SK-N-SH (cell line): ENCODE data around the gene RET. TPM values are rescaled to one million over a fixed set of nuclear protein-coding genes. Genes with fewer than 3 reads are reported as not detected.

Experiments
- CTCF ChIA-PET: fragments of 300-600, 350-600 bp; formaldehyde crosslinking; extraction: SDS; loops from one replicate; lab custom pipeline; 2021; lab: Yijun Ruan, JAX
- POLR2A ChIA-PET: fragments of 350-600 bp; sonication (Branson Sonifier 250); formaldehyde crosslinking; extraction: SDS; loops from one replicate; lab custom pipeline; 2020; ENCODE audit warnings: antibody characterized with exemption, inconsistent platforms; lab: Yijun Ruan, JAX
- DNase-seq: peaks from one replicate; pipeline ENCODE4 v3.0.0; 2012
- H2AFZ ChIP-seq: fragments of 200-600 bp; sonication (generic); 2 replicates; pipeline ENCODE4 v1.8.1; 2016; ENCODE audit warnings: antibody characterized with exemption, mild to moderate bottlenecking, low read depth
- H3F3A ChIP-seq: fragments of 200-600 bp; sonication (generic); replicated peaks from 2 replicates; pipeline ENCODE3; 2016; ENCODE audit warnings: antibody characterized with exemption, mild to moderate bottlenecking; ENCODE audit not compliant: insufficient read depth
- H3K27ac ChIP-seq, 2 experiments: fragments of 200-500 bp in 1 of 2; fragments of 200-600 bp in 1 of 2; sonication (Bioruptor generic) in 1 of 2; sonication (generic), shearing (Covaris generic) in 1 of 2; 2 replicates each; pipeline versions ENCODE4 v1.5.1 to v1.6.1; 2014 to 2016; ENCODE audit warnings: low read depth in 2 of 2, inconsistent platforms in 1 of 2, low read length in 1 of 2, mild to moderate bottlenecking in 1 of 2, mixed read lengths in 1 of 2
- H3K27me3 ChIP-seq: fragments of 200-600 bp; sonication (generic), shearing (Covaris generic); 2 replicates; pipeline ENCODE4 v1.6.1; 2016; ENCODE audit warnings: mixed run types; ENCODE audit not compliant: insufficient read depth
- H3K36me3 ChIP-seq, 2 experiments: fragments of 200-500 bp in 1 of 2; fragments of 200-600 bp in 1 of 2; sonication (Bioruptor generic) in 1 of 2; sonication (generic) in 1 of 2; replicated peaks in 1 of 2; 2 replicates each; pipeline versions ENCODE3 to v1.5.1; 2014 to 2016; ENCODE audit warnings: low read length in 1 of 2, mild to moderate bottlenecking in 1 of 2; ENCODE audit not compliant: insufficient read depth in 2 of 2, control insufficient read depth in 1 of 2
- H3K4me1 ChIP-seq, 2 experiments: fragments of 200-500 bp in 1 of 2; fragments of 200-600 bp in 1 of 2; sonication (Bioruptor generic) in 1 of 2; sonication (generic), shearing (Covaris generic) in 1 of 2; 2 replicates each; pipeline versions ENCODE4 v1.5.1 to v1.6.1; 2014 to 2016; ENCODE audit warnings: low read depth in 1 of 2, low read length in 1 of 2, mixed run types in 1 of 2; ENCODE audit not compliant: insufficient read depth in 2 of 2, control insufficient read depth in 1 of 2
- H3K4me2 ChIP-seq: fragments of 200-600 bp; sonication (generic), shearing (Covaris generic); 2 replicates; pipeline ENCODE4 v1.6.1; 2017; ENCODE audit warnings: mixed run types
- H3K4me3 ChIP-seq, 2 experiments: fragments of 200-500 bp in 1 of 2; fragments of 200-600 bp in 1 of 2; sonication (Bioruptor generic) in 1 of 2; sonication (generic), shearing (Covaris generic) in 1 of 2; 2 replicates each; pipeline versions ENCODE4 v1.5.1 to v1.8.1; 2014 to 2016; ENCODE audit warnings: low read depth in 2 of 2, inconsistent platforms in 1 of 2, low read length in 1 of 2, mild to moderate bottlenecking in 1 of 2, mixed read lengths in 1 of 2, moderate library complexity in 1 of 2
- H3K79me2 ChIP-seq: fragments of 200-600 bp; sonication (generic); 2 replicates; pipeline ENCODE4 v1.8.1; 2017; ENCODE audit warnings: mild to moderate bottlenecking; ENCODE audit not compliant: insufficient read depth
- H3K9ac ChIP-seq: fragments of 200-600 bp; sonication (generic); 2 replicates; pipeline ENCODE4 v1.6.1; 2017; ENCODE audit warnings: mixed run types
- H3K9me2 ChIP-seq: fragments of 200-600 bp; sonication (generic); 2 replicates; pipeline ENCODE4 v1.6.1; 2017; ENCODE audit warnings: mixed run types
- H3K9me3 ChIP-seq: fragments of 200-600 bp; sonication (generic); 2 replicates; pipeline ENCODE4 v1.6.1; 2017; ENCODE audit warnings: mixed run types, mild to moderate bottlenecking, moderate library complexity
- H4K20me1 ChIP-seq: fragments of 200-600 bp; sonication (generic); 2 replicates; pipeline ENCODE4 v1.6.1; 2017; ENCODE audit warnings: mild to moderate bottlenecking, mixed run types; ENCODE audit not compliant: insufficient read depth
- CHD2 ChIP-seq: fragments of 150-350 bp; IDR thresholded peaks from 2 replicates; pipeline ENCODE4 v1.6.1; 2018; ENCODE audit warnings: low read length; ENCODE audit not compliant: partially characterized antibody
- ELF1 ChIP-seq: IDR thresholded peaks from 2 replicates; pipeline ENCODE4 v1.4.0; 2012
- EP300 ChIP-seq, 2 experiments: IDR thresholded peaks; 2 replicates each; pipeline versions ENCODE4 v1.4.0 to v1.6.1; 2012; ENCODE audit warnings: borderline replicate concordance in 1 of 2, low read depth in 1 of 2, low read length in 1 of 2
- FOXJ3 ChIP-seq: sonication (generic); formaldehyde crosslinking; IDR thresholded peaks from 2 replicates; pipeline ENCODE4 v1.5.1; 2020; ENCODE audit warnings: mild to moderate bottlenecking, missing genetic modification reagents
- GATA2 ChIP-seq: sonication (generic); formaldehyde crosslinking; IDR thresholded peaks from 2 replicates; pipeline ENCODE4 v1.5.0; 2020; ENCODE audit warnings: mild to moderate bottlenecking, missing genetic modification reagents
- SIN3A ChIP-seq: IDR thresholded peaks from 2 replicates; pipeline ENCODE4 v1.6.1; 2012; ENCODE audit warnings: low read depth, mild to moderate bottlenecking, low read length, moderate library complexity, borderline replicate concordance
- whole genome bisulfite sequencing: methylation state at CpG from one replicate; pipeline ENCODE4 v1.1.6; 2017; ENCODE audit warnings: low lambda C conversion rate; 5-methylcytosine and 5-hydroxymethylcytosine counted together
- polyA plus RNA-seq, 3 experiments: library from polyadenylated mRNA; depleted of rRNA; stranded (reverse); fragments of >200 nt; gene quantifications; 2 replicates each; pipeline ENCODE4 v1.2.3, GENCODE V29; 2012
- TF ChIP-seq, protein P1 (sequence below): fragments of 200-600 bp; sonication (generic); IDR thresholded peaks from 2 replicates; pipeline ENCODE4 v1.6.1; 2017; ENCODE audit warnings: antibody characterized with exemption, mild to moderate bottlenecking, moderate library complexity

Gene RET
- polyA plus RNA-seq, 1 of the 3 experiments (the other 2 are of a cell fraction): 3.2 TPM

GRCh38 chr10:43106256-43107091 lies 29.6 kb downstream of the RET start:
- Histone ChIP-seq H2AFZ (no peak overlapping the region), H3K9ac (no peak overlapping the region), H3K9me3 (no peaks in the 10 kb centered on the region), H3F3A (no peaks in the 10 kb centered on the region), H3K27ac (peak overlapping the region in 1 of 2 experiments; percentile 58; a peak in 1 of 4 replicates), H3K4me2 (no peak overlapping the region), H3K4me1 (peaks cover 0 to 58% of the 10 kb centered on the region in 2 experiments; a peak in 1 of 4 replicates), H3K9me2 (no peaks in the 10 kb centered on the region), H3K4me3 (no peak overlapping the region), H3K79me2 (no peaks in the 10 kb centered on the region), H3K36me3 (no peaks in the 10 kb centered on the region), H4K20me1 (no peaks in the 10 kb centered on the region), H3K27me3 (no peaks in the 10 kb centered on the region)
- DNase-seq: no peak
- 77% methylated on average over 8 of the region's 28 CpGs for WGBS
- TF ChIP-seq EP300 (IDR thresholded peaks at IDR 0.05; ENCODE audit: borderline replicate concordance in 1 of 2, low read depth in 1 of 2, low read length in 1 of 2) (no peak), CHD2 (no peak), SIN3A (no peak), FOXJ3 (CRISPR knock-in tag) (no peak), GATA2 (CRISPR knock-in tag) (no peak)
- TF ChIP-seq, protein P1, sequence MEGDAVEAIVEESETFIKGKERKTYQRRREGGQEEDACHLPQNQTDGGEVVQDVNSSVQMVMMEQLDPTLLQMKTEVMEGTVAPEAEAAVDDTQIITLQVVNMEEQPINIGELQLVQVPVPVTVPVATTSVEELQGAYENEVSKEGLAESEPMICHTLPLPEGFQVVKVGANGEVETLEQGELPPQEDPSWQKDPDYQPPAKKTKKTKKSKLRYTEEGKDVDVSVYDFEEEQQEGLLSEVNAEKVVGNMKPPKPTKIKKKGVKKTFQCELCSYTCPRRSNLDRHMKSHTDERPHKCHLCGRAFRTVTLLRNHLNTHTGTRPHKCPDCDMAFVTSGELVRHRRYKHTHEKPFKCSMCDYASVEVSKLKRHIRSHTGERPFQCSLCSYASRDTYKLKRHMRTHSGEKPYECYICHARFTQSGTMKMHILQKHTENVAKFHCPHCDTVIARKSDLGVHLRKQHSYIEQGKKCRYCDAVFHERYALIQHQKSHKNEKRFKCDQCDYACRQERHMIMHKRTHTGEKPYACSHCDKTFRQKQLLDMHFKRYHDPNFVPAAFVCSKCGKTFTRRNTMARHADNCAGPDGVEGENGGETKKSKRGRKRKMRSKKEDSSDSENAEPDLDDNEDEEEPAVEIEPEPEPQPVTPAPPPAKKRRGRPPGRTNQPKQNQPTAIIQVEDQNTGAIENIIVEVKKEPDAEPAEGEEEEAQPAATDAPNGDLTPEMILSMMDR: no peak
- CTCF ChIA-PET: interaction anchor here (0.6 to 3.7 kb wide), 13 partner anchors 10 to 416 kb away, joined by 3 to 20 read pairs (median 4); no protein-coding TSS in a partner anchor
- POLR2A ChIA-PET: interaction anchor here (0.5 kb wide), 1 partner anchor 378 kb away, joined by 4 read pairs; no protein-coding TSS in a partner anchor

GRCh38 chr10:43108951-43109350 lies 32.1 kb downstream of the RET start:
- peaks cover 0 to 46% of the 10 kb centered on the region in 2 experiments; a peak in 1 of 4 replicates for H3K4me1 ChIP-seq
- H3K36me3 ChIP-seq: peaks cover 0 to 2% of the 10 kb centered on the region in 2 experiments
- H3K4me3 ChIP-seq: no peak overlapping the region
- H3K9ac ChIP-seq: no peak overlapping the region
- ChIA-PET POLR2A (no interaction called here), CTCF (interaction anchor here (0.9 to 2.7 kb wide), 3 partner anchors 30 to 352 kb away, joined by 3 to 10 read pairs (median 3); no protein-coding TSS in a partner anchor)
- H3K27me3 ChIP-seq: no peaks in the 10 kb centered on the region
- H4K20me1 ChIP-seq: no peaks in the 10 kb centered on the region
- no peak overlapping the region for H2AFZ ChIP-seq
- no peak overlapping the region for H3K4me2 ChIP-seq
- peak overlapping the region in 1 of 2 experiments; percentile 28; a peak in 1 of 4 replicates for H3K27ac ChIP-seq
- no peak for DNase-seq
- H3F3A ChIP-seq: no peaks in the 10 kb centered on the region
- no peaks in the 10 kb centered on the region for H3K9me2 ChIP-seq
- no peaks in the 10 kb centered on the region for H3K79me2 ChIP-seq
- no peaks in the 10 kb centered on the region for H3K9me3 ChIP-seq
- TF ChIP-seq ELF1: no peak
- 97% methylated on average over 6 of the region's 12 CpGs for WGBS
